ENCODE measurements around the gene DIP2A.

- TF ChIP-seq POLR2A (IDR thresholded peaks at IDR 0.05; ENCODE audit: control extremely low read depth in 1 of 2, low read depth in 2 of 2, low read length in 2 of 2) = no peak
- TF ChIP-seq HDAC6 (IDR thresholded peaks at IDR 0.05; ENCODE audit: low read depth, low read length) = no peak
- no peak for TF ChIP-seq NRF1 (IDR thresholded peaks at IDR 0.05; ENCODE audit: low read depth, low read length)
- TF ChIP-seq, protein P1, sequence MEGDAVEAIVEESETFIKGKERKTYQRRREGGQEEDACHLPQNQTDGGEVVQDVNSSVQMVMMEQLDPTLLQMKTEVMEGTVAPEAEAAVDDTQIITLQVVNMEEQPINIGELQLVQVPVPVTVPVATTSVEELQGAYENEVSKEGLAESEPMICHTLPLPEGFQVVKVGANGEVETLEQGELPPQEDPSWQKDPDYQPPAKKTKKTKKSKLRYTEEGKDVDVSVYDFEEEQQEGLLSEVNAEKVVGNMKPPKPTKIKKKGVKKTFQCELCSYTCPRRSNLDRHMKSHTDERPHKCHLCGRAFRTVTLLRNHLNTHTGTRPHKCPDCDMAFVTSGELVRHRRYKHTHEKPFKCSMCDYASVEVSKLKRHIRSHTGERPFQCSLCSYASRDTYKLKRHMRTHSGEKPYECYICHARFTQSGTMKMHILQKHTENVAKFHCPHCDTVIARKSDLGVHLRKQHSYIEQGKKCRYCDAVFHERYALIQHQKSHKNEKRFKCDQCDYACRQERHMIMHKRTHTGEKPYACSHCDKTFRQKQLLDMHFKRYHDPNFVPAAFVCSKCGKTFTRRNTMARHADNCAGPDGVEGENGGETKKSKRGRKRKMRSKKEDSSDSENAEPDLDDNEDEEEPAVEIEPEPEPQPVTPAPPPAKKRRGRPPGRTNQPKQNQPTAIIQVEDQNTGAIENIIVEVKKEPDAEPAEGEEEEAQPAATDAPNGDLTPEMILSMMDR (IDR thresholded peaks at IDR 0.05; ENCODE audit: control extremely low read depth in 1 of 3, insufficient read depth in 1 of 3, low read depth in 1 of 3, low read length in 3 of 3) = no peak
- TF ChIP-seq USF2 (IDR thresholded peaks at IDR 0.05; ENCODE audit: low read length) = no peak
- TF ChIP-seq KDM1A (IDR thresholded peaks at IDR 0.05; ENCODE audit: borderline replicate concordance, low read length) = no peak
- TF ChIP-seq MAFK (IDR thresholded peaks at IDR 0.05; ENCODE audit: low read depth, low read length) = no peak
- no peak for TF ChIP-seq RFX5 (IDR thresholded peaks at IDR 0.05; ENCODE audit: borderline replicate concordance, low read depth, low read length)
- TF ChIP-seq EZH2 (IDR thresholded peaks at IDR 0.05; ENCODE audit: low read depth, low read length, severe bottlenecking) = no peak
Measured at GRCh38 chr21:46456750-46457149, 1.9 kb upstream of the DIP2A start.
